WI38 (cell line): ENCODE data around the gene PHOX2A.
"Not testable (repeated sequence)": the region's sequence is repeated elsewhere in the genome, so short reads cannot be mapped to it uniquely, and the experiment has no call there.

ENCODE experiments used
- H3K4me3 ChIP-seq: 2 replicates; pipeline ENCODE4 v1.5.1; 2011; ENCODE audit warnings: low read depth, mild to moderate bottlenecking, control low read depth, low read length
- CTCF ChIP-seq: IDR thresholded peaks from 2 replicates; pipeline ENCODE4 v1.5.1; 2012; ENCODE audit warnings: low read depth, mild to moderate bottlenecking, control low read depth, low read length

PHOX2A gene

GRCh38 chr11:72244060-72244360, at the start of gene PHOX2A:
PHOX2A (minus strand) TSS chr11:72244176; CDS start chr11:72244004, 172 bp downstream.
- H3K4me3 ChIP-seq: no peak within 1 kb of the TSS
- no peak for TF ChIP-seq CTCF

GRCh38 chr11:72293391-72293790, 49.4 kb upstream of the PHOX2A start:
- no peak for TF ChIP-seq CTCF
- H3K4me3 ChIP-seq: no peak overlapping the region

GRCh38 chr11:72292106-72292785, 48.3 kb upstream of the PHOX2A start:
- no peak for TF ChIP-seq CTCF
- H3K4me3 ChIP-seq: no peak overlapping the region

GRCh38 chr11:72290741-72291140, 46.8 kb upstream of the PHOX2A start:
- TF ChIP-seq CTCF: peak; percentile 40

GRCh38 chr11:72287293-72287692, 43.3 kb upstream of the PHOX2A start:
- TF ChIP-seq CTCF: no peak
- no peak overlapping the region for H3K4me3 ChIP-seq

More at GRCh38 chr11:72290741-72291140, 46.8 kb upstream of the PHOX2A start:
- not testable (repeated sequence) for H3K4me3 ChIP-seq

GRCh38 chr11:72283947-72284346, 40.0 kb upstream of the PHOX2A start:
- TF ChIP-seq CTCF: no peak

GRCh38 chr11:72280726-72281315, 36.8 kb upstream of the PHOX2A start:
- TF ChIP-seq CTCF: no peak
- H3K4me3 ChIP-seq: no peak overlapping the region

More at GRCh38 chr11:72283947-72284346, 40.0 kb upstream of the PHOX2A start:
- no peak overlapping the region for H3K4me3 ChIP-seq
